HepG2 (cell line): Measurements from ENCODE around the gene TTLL1. TPM values are rescaled to one million over a fixed set of nuclear protein-coding genes. Genes with fewer than 3 reads are reported as not detected.
A peak's percentile ranks its signal among the peaks of the same experiment; 100 is the strongest.

Experiments
- E2F2 ChIP-seq: sonication (generic); formaldehyde crosslinking; IDR thresholded peaks from 2 replicates; pipeline ENCODE4 v1.4.0; 2020; ENCODE audit warnings: missing genetic modification reagents, borderline replicate concordance
- FOSL1 ChIP-seq: sonication (generic); formaldehyde crosslinking; IDR thresholded peaks from 2 replicates; pipeline ENCODE4 v1.9.0; 2021; ENCODE audit warnings: missing genetic modification reagents, borderline replicate concordance
- GFI1 ChIP-seq: sonication (generic); formaldehyde crosslinking; IDR thresholded peaks from 2 replicates; pipeline ENCODE4 v1.5.0; 2020; ENCODE audit warnings: missing genetic modification reagents, mild to moderate bottlenecking, borderline replicate concordance
- GTF2F1 ChIP-seq: fragments of 150-350 bp; IDR thresholded peaks from 2 replicates; pipeline ENCODE4 v1.6.1; 2014; ENCODE audit warnings: low read length
- HCFC1 ChIP-seq: fragments of 150-350 bp; IDR thresholded peaks from 2 replicates; pipeline ENCODE4 v1.6.1; 2014; ENCODE audit warnings: low read depth, low read length
- HNF1B ChIP-seq: sonication (generic); formaldehyde crosslinking; IDR thresholded peaks from 2 replicates; pipeline ENCODE4 v1.5.1; 2020; ENCODE audit warnings: mild to moderate bottlenecking, moderate library complexity, missing genetic modification reagents
- KDM3A ChIP-seq: IDR thresholded peaks from 2 replicates; pipeline ENCODE4 v1.6.1; 2018; ENCODE audit warnings: low read depth, missing compliant biosample characterization
- KLF15 ChIP-seq: sonication (generic); formaldehyde crosslinking; IDR thresholded peaks from 2 replicates; pipeline ENCODE4 v1.8.1; 2023; ENCODE audit warnings: borderline replicate concordance, mild to moderate bottlenecking, inconsistent platforms, missing genetic modification reagents, mixed read lengths
- MEIS1 ChIP-seq: sonication (generic); formaldehyde crosslinking; IDR thresholded peaks from 2 replicates; pipeline ENCODE4 v1.9.0; 2021; ENCODE audit warnings: mild to moderate bottlenecking, missing genetic modification reagents, moderate library complexity, borderline replicate concordance
- PAXIP1 ChIP-seq: sonication (generic); formaldehyde crosslinking; conservative IDR thresholded peaks from 2 replicates; pipeline ENCODE4 v1.4.0; 2020; ENCODE audit warnings: mild to moderate bottlenecking, missing genetic modification reagents, moderate library complexity
- PLRG1 ChIP-seq: fragments of 450-650 bp; conservative IDR thresholded peaks from 2 replicates; pipeline ENCODE4 v1.6.1; 2016
- TBX3 ChIP-seq: fragments of 450-650 bp; IDR thresholded peaks from 2 replicates; pipeline ENCODE4 v1.6.1; 2017; ENCODE audit warnings: antibody characterized with exemption, mild to moderate bottlenecking, inconsistent platforms, borderline replicate concordance
- ZNF121 ChIP-seq: sonication (generic); formaldehyde crosslinking; IDR thresholded peaks from 2 replicates; pipeline ENCODE4 v1.5.0; 2020; ENCODE audit warnings: mild to moderate bottlenecking, missing genetic modification reagents
- ZNF292 ChIP-seq: sonication (generic); formaldehyde crosslinking; IDR thresholded peaks from 2 replicates; pipeline ENCODE4 v1.8.1; 2022; ENCODE audit warnings: mild to moderate bottlenecking, low read depth, missing genetic modification reagents, borderline replicate concordance
- ZNF3 ChIP-seq: IDR thresholded peaks from 2 replicates; pipeline ENCODE4 v1.7.0; 2017; ENCODE audit warnings: inconsistent platforms
- ZNF329 ChIP-seq: sonication (generic); formaldehyde crosslinking; IDR thresholded peaks from 2 replicates; pipeline ENCODE4 v1.9.0; 2021; ENCODE audit warnings: low read depth, mild to moderate bottlenecking, missing genetic modification reagents
- ZNF350 ChIP-seq: sonication (generic); formaldehyde crosslinking; IDR thresholded peaks from 2 replicates; pipeline ENCODE4 v1.4.0; 2020; ENCODE audit warnings: mild to moderate bottlenecking, low read depth, missing genetic modification reagents, borderline replicate concordance
- ZNF512 ChIP-seq: sonication (generic); formaldehyde crosslinking; IDR thresholded peaks from 2 replicates; pipeline ENCODE4 v1.4.0; 2020; ENCODE audit warnings: mild to moderate bottlenecking, missing genetic modification reagents
- ZNF530 ChIP-seq: sonication (generic); formaldehyde crosslinking; IDR thresholded peaks from 2 replicates; pipeline ENCODE4 v1.5.0; 2020; ENCODE audit warnings: low read depth, mild to moderate bottlenecking, missing genetic modification reagents
- ZNF543 ChIP-seq: sonication (generic); formaldehyde crosslinking; IDR thresholded peaks from 2 replicates; pipeline ENCODE4 v1.4.0; 2020; ENCODE audit warnings: mild to moderate bottlenecking, missing genetic modification reagents
- polyA plus RNA-seq, 8 experiments: library from polyadenylated mRNA; depleted of rRNA in 3 of 8; stranded (reverse) in 7 of 8; unstranded in 1 of 8; fragments of >200 nt; fragmentation: Illumina TruSeq in 4 of 8; extraction: Trizol in 4 of 8; gene quantifications; 2 replicates each; pipeline versions ENCODE4 v1.2.1 to v1.2.3, GENCODE V29; 2011 to 2016; ENCODE audit warnings: low read depth in 4 of 8, missing spikeins in 1 of 8, mixed read lengths in 1 of 8; ENCODE audit not compliant: insufficient read depth in 1 of 8
- total RNA-seq, 5 experiments: library from RNA; depleted of rRNA; stranded (reverse); fragments of >200 nt; fragmentation: Illumina TruSeq; extraction: Trizol; gene quantifications; 2 replicates each; pipeline ENCODE4 v1.2.3, GENCODE V29; 2016; ENCODE audit warnings: low read depth in 1 of 5

The TTLL1 gene
- total and polyA plus RNA-seq, 2 of the 13 experiments (the other 11 are each of a cell fraction or from before 2014, with no cell fraction given): 1.6 to 5.3 TPM

- TF ChIP-seq HCFC1 (no peak), ZNF530 (CRISPR knock-in tag) (no peak), MEIS1 (CRISPR knock-in tag) (peak; percentile 38; the same call in 1 of the 2 replicates), KDM3A (peak; percentile 35; the same call in 1 of the 2 replicates), PLRG1 (no peak), ZNF543 (CRISPR knock-in tag) (no peak), ZNF3 (CRISPR knock-in tag) (no peak), GFI1 (CRISPR knock-in tag) (peak; percentile 77), ZNF121 (CRISPR knock-in tag) (no peak; the same call in 1 of the 2 replicates), FOSL1 (CRISPR knock-in tag) (0 out of 2 replicates have a peak, but pooled peaks have one; percentile 34), HNF1B (CRISPR knock-in tag) (no peak), ZNF292 (peak; percentile 76; the same call in 1 of the 2 replicates), PAXIP1 (peak; percentile 92), ZNF350 (CRISPR knock-in tag) (peak; percentile 59; the same call in 1 of the 2 replicates), ZNF512 (CRISPR knock-in tag) (no peak), E2F2 (CRISPR knock-in tag) (no peak; the same call in 1 of the 2 replicates), GTF2F1 (no peak), KLF15 (CRISPR knock-in tag) (no peak), TBX3 (no peak), ZNF329 (CRISPR knock-in tag) (no peak)
Measured at GRCh38 chr22:42993651-42994275, 95.4 kb downstream of the TTLL1 start (continued).
